HG03571 (cell line): Measurements from ENCODE around the gene HORMAD2.

ENCODE experiments used
- ATAC-seq: cut with Tn5 transposase; IDR thresholded peaks from one replicate; pipeline ENCODE4 v1.9.1; 2021; ENCODE audit not compliant: unreplicated experiment

The HORMAD2 gene

DNA sequence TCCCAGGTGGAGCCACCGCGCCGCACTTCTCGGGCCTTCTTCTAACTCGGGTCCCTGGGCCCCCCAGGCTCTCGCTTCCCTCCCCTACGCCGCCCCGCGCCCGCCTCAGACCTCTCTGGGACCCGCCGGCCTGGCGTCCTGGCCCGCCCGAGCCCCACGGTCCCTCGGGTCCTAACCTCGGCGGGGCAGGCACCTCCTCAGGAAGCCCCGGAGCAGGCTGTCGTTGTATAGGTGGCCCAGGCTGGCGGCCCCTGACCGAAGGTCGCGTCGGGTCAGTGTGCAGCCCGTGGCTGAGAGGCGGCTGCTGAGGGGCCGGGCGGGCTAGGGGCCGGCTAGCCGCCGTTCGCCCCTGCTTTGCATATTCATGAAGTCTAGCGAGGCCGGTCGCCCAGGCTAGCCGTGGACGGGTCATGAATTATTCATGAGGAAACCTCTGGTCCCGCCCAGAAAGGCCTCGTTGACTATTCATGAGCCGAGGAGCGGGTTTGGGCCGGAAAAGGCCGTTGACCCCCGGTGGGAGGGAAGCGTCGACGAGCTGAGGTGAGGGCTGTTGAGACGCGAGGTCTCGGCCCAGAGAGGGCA is at the start of gene HORMAD2:
Gene HORMAD2, plus strand, starts transcription at position 513 of the 582 bp plus-strand sequence. CDS start 13,489 bp downstream, outside the sequence.
- ATAC-seq: no peak

- ATAC-seq: no peak
These were observed 48.9 kb upstream of the HORMAD2 start for GRCh38 chr22:30031328-30031727.

- no peak for ATAC-seq
These were observed 48.4 kb upstream of the HORMAD2 start for GRCh38 chr22:30031764-30032455.

GRCh38 chr22:30033137-30033536 is 47.1 kb upstream of the HORMAD2 start:
- no peak for ATAC-seq

DNA sequence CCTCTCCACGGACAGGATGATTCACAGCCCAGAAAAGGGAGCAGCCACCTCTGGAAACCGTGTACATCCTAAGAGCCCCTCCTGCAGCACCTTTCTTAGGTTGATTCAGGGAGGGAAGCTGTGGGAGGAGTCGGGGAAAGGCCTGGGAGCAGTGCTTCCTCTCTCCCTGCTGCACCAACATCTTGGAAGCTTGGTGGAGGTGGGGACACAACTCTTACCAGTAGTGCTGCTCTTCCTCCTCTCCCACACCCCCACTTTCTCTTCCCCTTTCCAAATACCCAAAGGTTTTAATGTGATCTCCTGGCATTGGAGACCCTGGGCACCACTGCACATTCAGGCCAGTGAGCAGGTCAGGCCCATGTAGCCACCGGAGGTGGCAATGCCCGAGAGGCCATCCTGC is 46.4 kb upstream of the HORMAD2 start:
- ATAC-seq: no peak

GRCh38 chr22:30036656-30037055 is 43.6 kb upstream of the HORMAD2 start:
- no peak for ATAC-seq

DNA sequence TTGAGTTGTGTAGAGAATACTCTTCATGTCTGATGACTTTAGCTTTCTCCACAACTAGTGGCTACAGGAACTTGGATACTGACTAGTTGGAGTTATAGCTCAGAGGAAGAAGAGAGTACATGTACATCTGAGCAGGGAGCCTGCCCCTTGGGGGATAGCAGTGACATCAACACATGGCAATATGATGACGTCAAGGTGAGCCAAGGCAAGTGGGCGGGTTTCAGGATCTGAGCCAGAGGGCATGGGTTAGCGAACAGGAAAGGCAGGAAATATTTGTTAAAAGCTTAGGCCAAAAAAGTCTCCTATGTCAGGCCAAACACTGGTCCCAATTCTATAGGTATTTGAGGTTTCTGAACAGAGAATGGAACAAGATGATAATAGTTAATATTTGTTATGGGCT is 42.0 kb upstream of the HORMAD2 start:
- ATAC-seq: no peak

DNA sequence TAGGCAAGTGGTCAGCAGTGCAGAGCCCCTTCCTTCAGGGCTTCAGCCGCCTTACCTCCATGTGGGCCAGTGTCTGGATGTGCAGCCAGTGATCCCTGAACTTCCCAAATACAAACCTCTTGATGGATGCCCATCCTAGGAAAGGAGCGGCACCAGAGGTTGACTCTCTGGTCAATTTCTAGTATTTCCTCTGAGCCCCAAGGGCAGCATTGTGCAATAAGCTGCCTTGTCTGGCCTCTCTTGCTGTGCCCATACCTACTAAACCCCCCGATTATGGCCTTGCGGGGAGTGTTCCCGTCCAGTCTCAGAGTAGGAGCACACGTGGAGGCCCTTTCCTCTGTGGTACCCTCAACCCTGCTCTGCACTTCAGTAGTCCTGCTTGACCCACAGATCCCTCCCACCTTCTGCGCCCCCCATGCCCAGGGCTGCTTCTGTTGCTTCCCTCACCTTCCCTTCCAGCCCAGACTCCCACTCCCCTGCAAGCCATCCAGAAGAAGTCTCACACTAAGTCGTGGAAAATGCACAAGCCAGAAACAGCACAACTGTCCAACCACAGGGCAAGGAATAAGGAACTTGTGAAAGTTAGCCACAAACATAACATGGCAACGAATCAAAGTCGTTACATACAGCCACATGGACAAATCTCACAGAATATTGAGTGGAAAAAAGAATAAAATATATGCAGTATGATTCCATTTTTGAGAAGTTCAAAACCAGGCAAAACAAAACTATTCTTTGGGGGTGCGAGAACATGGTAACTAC is 39.6 kb upstream of the HORMAD2 start:
- no peak for ATAC-seq

DNA sequence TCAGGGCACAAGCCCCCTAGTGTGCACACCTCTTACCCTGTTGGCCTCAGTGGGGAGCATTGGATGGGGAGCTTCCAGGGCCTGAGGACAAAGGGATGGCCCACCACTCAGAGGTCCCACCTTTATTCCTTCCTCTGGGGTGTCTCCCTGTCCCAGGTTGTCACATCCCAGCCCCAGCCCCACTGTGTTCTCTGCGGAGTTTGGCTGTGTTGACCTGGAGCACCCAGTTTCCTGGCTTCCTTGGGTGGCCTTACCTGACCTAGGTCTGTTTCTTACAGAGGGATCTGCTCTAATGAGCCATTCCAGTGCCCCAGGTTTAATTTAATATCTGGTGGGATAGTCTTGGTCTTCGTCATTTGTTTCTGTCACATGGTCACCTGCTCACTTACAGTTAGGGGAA is 38.8 kb upstream of the HORMAD2 start:
- no peak for ATAC-seq

DNA sequence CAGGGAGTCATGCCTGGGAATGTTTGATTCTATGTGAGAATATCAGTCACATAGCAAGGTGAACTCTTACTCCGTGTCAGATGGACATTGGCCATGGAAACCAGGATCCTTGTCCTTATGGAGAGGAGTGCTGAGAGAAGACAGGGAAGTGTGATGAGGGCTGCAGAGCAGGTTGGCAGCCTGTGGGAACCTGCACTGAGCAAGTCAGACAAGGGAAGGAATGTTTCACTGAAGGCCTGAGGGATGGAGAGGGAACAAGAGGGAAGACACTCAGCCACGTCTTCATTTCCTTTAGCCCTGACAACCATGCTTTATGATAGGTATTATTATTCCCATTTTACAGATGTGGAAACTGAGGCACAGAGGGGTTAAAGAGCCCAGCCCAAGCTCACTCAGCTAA is 38.4 kb upstream of the HORMAD2 start:
- no peak for ATAC-seq

DNA sequence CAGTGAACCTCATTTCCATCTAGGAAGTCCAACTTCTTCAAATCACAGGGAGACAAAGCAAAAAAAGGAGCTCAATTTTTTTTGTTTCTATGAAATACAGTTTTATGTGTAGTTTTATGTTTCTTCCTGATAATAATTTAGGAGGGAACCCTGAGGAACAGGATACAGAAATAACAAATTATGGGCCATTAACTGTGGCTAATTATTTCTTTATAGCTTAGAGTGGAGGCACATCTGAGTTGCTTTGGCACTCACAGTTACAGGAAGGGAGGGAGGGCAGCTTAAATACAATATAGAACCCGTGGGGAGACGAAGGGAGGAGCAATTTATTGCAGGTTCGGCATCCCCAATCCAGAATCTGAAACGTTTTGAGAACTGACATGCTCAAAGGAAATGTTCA is 37.1 kb upstream of the HORMAD2 start:
- ATAC-seq: no peak

GRCh38 chr22:30044369-30044768 is 35.9 kb upstream of the HORMAD2 start:
- no peak for ATAC-seq

- no peak for ATAC-seq
These were observed 35.3 kb upstream of the HORMAD2 start for GRCh38 chr22:30044881-30045493.

DNA sequence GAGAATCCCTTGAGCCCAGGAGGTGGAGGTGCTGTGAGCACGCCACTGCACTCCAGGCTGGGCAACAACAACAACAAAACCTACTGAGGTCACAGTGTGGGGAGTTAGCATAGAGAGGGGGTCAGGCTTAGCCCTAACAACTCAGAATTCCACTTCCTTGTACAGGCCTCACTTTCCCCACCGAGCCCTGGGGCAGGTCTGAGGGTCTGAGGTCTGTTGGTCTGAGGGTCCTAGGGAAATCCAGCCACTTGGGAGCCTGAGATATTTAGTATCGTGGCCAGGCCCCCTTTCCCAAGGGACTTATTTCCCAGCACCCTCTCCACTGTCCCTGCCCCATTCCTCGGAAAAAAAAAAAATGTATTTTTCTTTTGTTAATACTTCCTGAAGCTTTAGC is 34.8 kb upstream of the HORMAD2 start:
- no peak for ATAC-seq

GRCh38 chr22:30045901-30046715 is 34.2 kb upstream of the HORMAD2 start:
- no peak for ATAC-seq

GRCh38 chr22:30046716-30047363 is 33.4 kb upstream of the HORMAD2 start:
- no peak for ATAC-seq

DNA sequence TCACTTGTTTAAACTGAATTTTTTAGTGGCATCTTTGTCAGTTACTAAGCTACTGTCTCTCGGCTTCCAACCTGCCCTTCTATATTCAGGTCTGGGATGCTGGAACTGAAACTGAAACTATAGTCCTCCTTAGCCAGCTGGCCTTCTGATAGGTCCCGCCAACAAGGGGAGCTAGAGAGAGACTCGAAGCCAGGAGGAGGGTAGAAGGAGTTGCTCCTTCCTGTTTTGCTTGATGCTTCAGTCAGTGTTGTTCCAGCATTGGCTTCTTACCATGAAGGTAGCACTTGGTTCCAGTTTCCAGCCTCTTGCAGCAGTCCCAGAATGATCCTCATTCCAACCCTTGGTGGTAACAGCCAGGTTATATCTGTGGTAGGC is 32.9 kb upstream of the HORMAD2 start:
- no peak for ATAC-seq

GRCh38 chr22:30048681-30049080 is 31.6 kb upstream of the HORMAD2 start:
- ATAC-seq: no peak

DNA sequence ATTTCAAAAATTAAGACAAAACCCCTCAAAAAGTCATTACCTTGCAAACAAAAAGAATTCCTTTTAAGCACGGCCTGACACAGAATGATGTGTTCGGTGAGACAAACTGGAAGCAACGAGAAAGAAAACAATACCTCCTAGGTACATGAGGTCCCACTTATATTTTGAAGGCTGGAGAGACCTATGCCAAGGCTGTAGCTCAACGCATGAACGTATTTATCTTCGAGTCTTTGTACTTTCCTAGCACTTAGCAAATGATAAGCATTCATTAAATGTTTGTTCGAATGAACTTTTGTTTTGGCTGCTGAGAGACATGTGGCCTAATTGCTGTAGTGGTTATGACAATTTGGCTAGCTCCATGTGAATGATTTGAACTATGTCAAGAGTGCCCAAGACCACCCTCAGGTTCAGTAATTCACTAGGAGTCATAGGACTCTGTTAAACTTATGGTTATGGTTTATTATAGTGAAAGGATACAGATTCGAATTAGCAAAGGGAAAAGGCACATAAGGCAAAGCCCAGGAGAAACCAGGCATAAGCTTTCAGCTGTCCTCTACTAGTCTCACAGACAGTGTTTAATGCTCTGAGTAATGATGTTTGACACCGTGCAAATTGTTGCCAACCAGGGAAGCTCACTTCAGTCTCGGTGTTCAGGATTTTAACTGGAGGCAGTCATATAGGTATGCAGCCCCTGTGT is 26.0 kb upstream of the HORMAD2 start:
- no peak for ATAC-seq

DNA sequence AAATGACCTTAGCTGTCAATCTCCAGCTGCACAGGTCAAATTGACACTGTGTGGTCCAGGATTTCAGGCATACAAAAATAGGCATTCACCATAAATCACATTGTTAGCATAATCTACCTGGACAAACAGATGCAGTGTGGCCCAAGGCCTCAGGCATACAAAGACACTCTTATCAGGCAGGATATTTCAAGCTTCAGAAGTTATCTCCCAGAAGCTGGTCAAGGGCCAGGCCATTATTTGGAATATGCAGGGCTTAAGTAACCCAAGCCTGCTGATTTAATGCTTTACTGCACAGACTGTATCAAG is 25.5 kb upstream of the HORMAD2 start:
- no peak for ATAC-seq
